ENCODE results near the gene FMN1. TPM values are rescaled to one million over a fixed set of nuclear protein-coding genes. Genes with fewer than 3 reads are reported as not detected.

The FMN1 gene
- total RNA-seq, 2 donors from 2014 or later: 2.4 to 3.1 TPM

DNA sequence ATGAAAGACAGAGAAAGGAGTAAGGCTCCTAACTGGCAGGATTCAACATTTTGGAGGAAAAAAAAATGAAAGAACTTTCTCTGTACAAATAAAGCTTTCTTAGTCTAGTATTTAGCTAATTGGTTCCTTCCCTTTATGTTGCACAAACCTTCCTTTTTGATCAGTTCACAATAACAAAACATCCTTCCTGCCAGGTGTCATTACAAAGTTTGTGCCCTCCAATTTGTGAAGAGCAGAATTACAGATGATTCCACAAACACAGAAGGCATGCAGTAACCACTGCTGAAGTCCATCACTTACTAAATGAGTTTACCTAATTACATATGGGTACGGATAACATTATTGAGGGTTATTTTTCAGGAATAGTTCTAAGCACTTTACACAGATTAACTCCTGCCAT is 179.9 kb downstream of the FMN1 start:
- H3K9me3 ChIP-seq: no peaks in the 10 kb centered on the region
- H3K4me3 ChIP-seq: no peak overlapping the region
- no peaks in the 10 kb centered on the region for H3K4me1 ChIP-seq
- TF ChIP-seq, protein P1, sequence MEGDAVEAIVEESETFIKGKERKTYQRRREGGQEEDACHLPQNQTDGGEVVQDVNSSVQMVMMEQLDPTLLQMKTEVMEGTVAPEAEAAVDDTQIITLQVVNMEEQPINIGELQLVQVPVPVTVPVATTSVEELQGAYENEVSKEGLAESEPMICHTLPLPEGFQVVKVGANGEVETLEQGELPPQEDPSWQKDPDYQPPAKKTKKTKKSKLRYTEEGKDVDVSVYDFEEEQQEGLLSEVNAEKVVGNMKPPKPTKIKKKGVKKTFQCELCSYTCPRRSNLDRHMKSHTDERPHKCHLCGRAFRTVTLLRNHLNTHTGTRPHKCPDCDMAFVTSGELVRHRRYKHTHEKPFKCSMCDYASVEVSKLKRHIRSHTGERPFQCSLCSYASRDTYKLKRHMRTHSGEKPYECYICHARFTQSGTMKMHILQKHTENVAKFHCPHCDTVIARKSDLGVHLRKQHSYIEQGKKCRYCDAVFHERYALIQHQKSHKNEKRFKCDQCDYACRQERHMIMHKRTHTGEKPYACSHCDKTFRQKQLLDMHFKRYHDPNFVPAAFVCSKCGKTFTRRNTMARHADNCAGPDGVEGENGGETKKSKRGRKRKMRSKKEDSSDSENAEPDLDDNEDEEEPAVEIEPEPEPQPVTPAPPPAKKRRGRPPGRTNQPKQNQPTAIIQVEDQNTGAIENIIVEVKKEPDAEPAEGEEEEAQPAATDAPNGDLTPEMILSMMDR (IDR thresholded peaks at IDR 0.05): no peak
- no peaks in the 10 kb centered on the region for H3K36me3 ChIP-seq
- DNase-seq (ENCODE audit: low spot score): no peak
- no peaks in the 10 kb centered on the region for H3K27me3 ChIP-seq
- no peak overlapping the region for H3K27ac ChIP-seq

DNA sequence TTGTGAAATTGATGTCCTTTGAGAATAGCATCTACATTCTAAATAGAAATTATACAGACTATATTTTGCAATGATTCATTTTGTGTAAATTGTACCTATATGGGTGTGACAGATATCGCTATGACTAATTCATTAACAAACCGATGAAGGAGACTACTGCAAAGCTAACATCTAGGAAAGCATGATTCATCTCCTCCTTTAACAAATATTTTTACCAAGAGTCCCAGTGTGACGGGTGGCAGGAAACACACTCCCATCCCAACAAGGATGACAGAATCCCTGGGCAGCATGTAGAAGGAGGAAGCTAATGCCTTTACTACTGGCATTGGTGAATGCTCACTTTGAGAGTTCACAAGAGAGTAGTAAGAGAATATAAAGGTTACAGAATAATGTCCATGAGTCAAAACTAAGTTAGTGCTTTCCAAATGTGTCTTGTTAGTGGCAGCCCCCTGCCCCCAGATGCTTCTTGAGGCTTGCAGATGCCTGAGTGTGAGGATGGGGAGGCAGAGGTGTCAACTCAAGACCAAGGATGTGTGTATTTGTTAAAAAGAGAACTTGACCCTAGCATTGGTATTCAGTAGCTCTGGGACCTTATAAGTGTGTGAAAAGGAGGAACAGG is 180.6 kb downstream of the FMN1 start:
- TF ChIP-seq, protein P1 (IDR thresholded peaks at IDR 0.05): no peak
- H3K27me3 ChIP-seq: no peaks in the 10 kb centered on the region
- no peaks in the 10 kb centered on the region for H3K9me3 ChIP-seq
- DNase-seq (ENCODE audit: low spot score): no peak
- no peaks in the 10 kb centered on the region for H3K4me1 ChIP-seq
- no peak overlapping the region for H3K27ac ChIP-seq
- H3K4me3 ChIP-seq: no peak overlapping the region
- no peaks in the 10 kb centered on the region for H3K36me3 ChIP-seq

DNA sequence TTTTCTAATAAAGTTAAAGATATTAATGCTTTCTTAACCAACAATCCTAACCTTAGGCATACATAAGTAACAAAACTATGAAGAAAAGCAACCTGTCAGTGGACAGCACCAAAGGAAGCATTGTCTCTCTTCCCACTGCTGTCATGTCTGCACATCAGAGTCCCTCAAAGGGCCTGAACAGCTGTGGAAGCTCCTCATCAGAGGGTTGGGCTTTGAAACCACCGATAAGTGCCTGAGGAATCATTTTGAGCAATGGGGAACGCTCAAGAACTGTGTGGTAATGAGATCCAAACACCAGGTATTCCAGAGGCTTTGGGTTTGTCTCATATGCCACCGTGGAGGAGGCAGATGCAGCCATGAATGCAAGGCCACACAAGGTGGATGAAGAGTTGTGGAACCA is 182.5 kb downstream of the FMN1 start:
- Histone ChIP-seq H3K9me3 (no peaks in the 10 kb centered on the region), H3K4me1 (peaks cover 0 to 7% of the 10 kb centered on the region in 2 donors), H3K4me3 (no peak overlapping the region), H3K36me3 (no peaks in the 10 kb centered on the region), H3K27me3 (no peaks in the 10 kb centered on the region), H3K27ac (no peak overlapping the region)
- no peak for DNase-seq (ENCODE audit: low spot score)
- TF ChIP-seq, protein P1 (IDR thresholded peaks at IDR 0.05): no peak

DNA sequence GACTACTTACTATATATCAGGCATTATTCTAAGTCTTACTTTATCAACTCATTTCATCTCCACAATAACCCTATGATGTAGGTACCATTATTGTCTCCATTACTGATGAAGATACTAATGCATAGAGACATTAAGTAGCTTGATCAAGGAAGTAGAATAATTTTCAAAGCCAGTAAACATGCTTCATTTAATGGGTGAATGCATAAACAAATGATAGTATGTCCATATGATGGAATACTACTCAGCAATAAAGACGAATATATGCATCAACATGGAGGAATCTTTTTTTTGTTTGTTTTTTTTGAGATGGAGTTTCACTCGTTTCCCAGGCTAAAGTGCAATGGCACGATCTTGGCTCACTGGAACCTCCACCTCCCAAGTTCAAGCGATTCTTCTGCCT is 184.9 kb downstream of the FMN1 start:
- Histone ChIP-seq H3K36me3 (no peaks in the 10 kb centered on the region), H3K9me3 (no peaks in the 10 kb centered on the region), H3K27me3 (no peaks in the 10 kb centered on the region), H3K4me3 (no peak overlapping the region), H3K4me1 (peaks cover 0 to 7% of the 10 kb centered on the region in 2 donors), H3K27ac (no peak overlapping the region)
- TF ChIP-seq, protein P1 (IDR thresholded peaks at IDR 0.05): no peak
- no peak for DNase-seq (ENCODE audit: low spot score)

DNA sequence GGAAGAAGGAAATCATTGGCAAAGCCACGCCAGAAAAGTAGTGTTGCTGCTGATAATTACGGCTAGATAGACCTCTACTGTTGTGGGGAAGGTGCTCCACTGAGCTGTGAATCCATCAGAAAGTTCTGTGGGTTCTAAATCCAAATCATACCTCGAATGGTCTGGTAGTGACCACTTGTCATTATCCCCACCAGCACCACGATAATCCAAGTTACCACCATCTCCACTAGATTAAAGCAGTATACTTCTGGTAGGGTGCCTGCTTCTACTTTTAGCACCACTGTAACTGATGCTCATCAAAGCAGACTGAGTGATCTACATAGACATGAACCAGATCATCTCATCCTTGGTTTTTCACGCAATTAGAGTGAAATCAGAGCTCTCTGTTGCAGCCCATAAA is 185.5 kb downstream of the FMN1 start:
- TF ChIP-seq, protein P1 (IDR thresholded peaks at IDR 0.05): no peak
- no peak overlapping the region for H3K4me3 ChIP-seq
- H3K27ac ChIP-seq: no peak overlapping the region
- H3K4me1 ChIP-seq: peaks cover 0 to 7% of the 10 kb centered on the region in 2 donors
- DNase-seq (ENCODE audit: low spot score): no peak
- H3K9me3 ChIP-seq: no peaks in the 10 kb centered on the region
- H3K27me3 ChIP-seq: no peaks in the 10 kb centered on the region
- H3K36me3 ChIP-seq: no peaks in the 10 kb centered on the region

Measured in right atrium auricular region (tissue), 2 donors.